GM18507 (cell line): Measurements from ENCODE around the gene EYA4.

Experiments
- DNase-seq: peaks from one replicate; pipeline ENCODE4 v3.0.0; 2011; ENCODE audit warnings: low read depth; ENCODE audit not compliant: insufficient read length; ENCODE audit errors: extremely low spot score
- FAIRE-seq: peaks from 2 replicates; lab custom pipeline; 2011; peaks lifted over from hg19 to GRCh38; lab: Jason Lieb, UNC

Gene EYA4

DNA sequence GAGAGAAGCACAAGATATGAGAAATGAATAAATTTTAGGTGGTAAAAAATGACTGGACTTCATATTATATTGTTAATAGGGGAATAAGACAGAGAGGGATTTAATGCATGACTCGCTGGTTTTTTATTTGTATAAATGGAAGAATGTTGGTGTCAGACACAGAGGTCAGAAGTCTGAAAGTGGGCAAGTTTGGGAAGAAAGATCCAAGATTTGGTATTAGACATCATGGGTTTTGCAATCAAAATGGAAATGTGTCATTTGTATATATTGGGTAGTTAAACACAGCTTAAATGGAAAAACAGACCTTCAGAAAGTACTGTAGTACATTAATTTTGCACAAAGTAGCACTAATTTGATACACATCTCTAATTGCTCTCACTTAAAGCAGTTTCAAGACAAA, 96.2 kb downstream of the EYA4 start:
- FAIRE-seq = no peak
- no peak for DNase-seq

GRCh38 chr6:133339543-133340384, 98.6 kb downstream of the EYA4 start:
- FAIRE-seq (no peak), DNase-seq (no peak)

DNA sequence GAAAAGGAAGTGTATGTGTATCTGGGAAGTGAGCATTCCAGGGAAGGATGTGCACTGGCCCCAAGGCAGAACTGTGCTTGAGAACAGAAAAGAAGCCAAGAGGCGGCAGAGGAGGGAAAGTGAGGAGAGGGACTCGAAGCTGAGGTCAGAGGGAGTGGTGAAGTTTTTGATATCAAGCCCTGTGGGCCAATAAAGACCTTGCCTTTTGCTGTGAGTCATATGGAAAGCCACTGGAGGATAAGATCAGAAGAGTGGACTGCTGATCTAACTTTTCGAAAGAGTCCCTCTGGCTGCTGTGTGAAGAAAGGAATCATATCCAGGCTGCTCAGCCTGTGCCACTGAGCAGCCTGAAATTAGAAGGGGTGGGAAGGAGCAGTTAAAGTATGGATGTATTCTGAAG, 99.4 kb downstream of the EYA4 start:
- no peak for FAIRE-seq
- DNase-seq = no peak

- no peak for DNase-seq
- no peak for FAIRE-seq
Observed at GRCh38 chr6:133341607-133342158, 100.5 kb downstream of the EYA4 start.

- FAIRE-seq (no peak), DNase-seq (no peak)
Observed at GRCh38 chr6:133343220-133343619, 102.1 kb downstream of the EYA4 start.

GRCh38 chr6:133348846-133349245, 107.7 kb downstream of the EYA4 start:
- DNase-seq (no peak), FAIRE-seq (no peak)

GRCh38 chr6:133350928-133351327, 109.8 kb downstream of the EYA4 start:
- DNase-seq (no peak), FAIRE-seq (no peak)

DNA sequence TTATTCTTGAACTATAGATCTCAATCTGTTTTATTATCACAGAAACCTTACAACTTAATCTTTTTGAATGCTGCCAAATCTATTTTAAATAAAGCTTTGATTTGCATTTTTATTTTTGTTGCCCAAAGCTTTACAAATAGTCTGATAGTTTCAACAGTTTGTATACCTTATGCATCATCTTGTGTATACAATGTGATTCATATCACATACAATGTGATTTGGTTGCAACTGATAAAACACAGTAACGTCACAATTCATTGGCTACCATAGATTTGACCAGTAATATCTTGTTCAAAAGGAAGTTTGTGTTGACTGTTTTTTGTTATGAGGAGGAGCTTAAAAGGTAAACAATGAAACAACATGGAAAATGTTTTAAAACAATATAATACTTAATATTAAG, 110.9 kb downstream of the EYA4 start:
- FAIRE-seq = no peak

DNA sequence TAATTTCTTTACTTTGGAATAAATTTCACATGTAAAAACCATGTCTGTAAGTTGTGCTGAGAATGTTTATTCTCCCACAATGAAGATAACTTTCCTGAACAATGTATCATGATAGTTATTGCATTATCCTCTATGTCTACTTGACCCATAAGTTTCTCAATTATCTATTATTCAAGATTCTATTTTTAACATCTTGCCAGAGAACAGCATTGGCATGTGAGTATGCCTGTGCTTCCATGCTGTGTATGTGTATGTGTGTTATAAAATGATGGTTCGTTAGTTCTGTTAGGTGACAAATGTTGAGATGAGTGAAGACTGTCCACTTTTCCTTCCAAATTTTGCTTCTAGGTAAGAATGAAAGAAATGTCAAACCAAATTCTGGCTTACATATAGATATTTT, 111.9 kb downstream of the EYA4 start:
- no peak for FAIRE-seq
- no peak for DNase-seq

More for the DNA sequence above, 110.9 kb downstream of the EYA4 start:
- no peak for DNase-seq

- FAIRE-seq (no peak), DNase-seq (no peak)
Observed at GRCh38 chr6:133355922-133356321, 114.8 kb downstream of the EYA4 start.

DNA sequence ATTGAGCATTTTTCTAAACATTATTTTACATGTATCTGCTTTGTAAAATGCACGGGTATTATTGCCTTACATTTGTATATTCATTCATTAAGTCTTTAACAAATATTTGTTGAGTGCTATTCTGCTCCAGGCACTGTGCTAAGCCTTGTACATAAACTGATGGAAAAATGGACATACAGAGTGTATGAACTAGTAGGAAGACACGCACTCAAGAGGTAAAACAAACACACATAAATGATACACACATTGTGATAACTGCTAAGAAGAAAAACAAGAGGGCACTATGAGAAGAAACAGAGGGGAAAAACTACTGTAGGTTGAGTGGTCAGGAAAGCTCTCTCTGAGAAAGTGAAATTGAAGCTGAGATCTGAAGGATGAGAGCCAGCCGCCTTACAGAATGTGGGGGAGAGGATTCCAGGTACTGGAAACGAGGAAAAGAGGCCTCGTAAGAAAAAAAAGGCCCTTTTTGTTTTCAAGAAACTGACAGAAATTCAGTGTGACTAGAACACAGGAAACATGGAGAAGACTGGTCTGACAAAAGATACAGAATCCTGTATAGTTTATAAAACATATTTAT, 117.5 kb downstream of the EYA4 start:
- FAIRE-seq = no peak

DNA sequence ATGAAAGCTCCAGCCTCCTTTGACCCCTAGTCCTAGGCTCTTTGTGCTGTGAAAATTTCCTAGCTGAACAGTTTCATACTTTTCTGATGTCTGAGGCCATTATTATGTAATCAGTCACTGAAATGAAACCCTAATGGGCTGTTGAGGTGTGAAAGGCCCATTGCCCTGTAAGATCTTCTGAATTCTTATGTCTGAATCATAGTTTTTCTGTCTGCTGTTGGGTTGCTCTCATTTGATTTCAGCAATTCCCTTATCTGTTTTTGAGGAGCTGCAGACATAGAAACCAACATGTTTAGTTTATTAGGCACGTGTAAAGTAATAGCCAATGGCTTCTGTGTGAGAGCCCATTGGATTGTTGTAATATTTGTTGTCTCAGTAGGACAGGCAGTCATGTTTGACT, 118.1 kb downstream of the EYA4 start:
- FAIRE-seq (no peak), DNase-seq (no peak)

More for the DNA sequence above, 117.5 kb downstream of the EYA4 start:
- no peak for DNase-seq

GRCh38 chr6:133359760-133360159, 118.6 kb downstream of the EYA4 start:
- DNase-seq (no peak), FAIRE-seq (no peak)

- no peak for FAIRE-seq
- no peak for DNase-seq
Observed at GRCh38 chr6:133360194-133360593, 119.0 kb downstream of the EYA4 start.

- DNase-seq (no peak), FAIRE-seq (no peak)
Observed at GRCh38 chr6:133362813-133363212, 121.7 kb downstream of the EYA4 start.

DNA sequence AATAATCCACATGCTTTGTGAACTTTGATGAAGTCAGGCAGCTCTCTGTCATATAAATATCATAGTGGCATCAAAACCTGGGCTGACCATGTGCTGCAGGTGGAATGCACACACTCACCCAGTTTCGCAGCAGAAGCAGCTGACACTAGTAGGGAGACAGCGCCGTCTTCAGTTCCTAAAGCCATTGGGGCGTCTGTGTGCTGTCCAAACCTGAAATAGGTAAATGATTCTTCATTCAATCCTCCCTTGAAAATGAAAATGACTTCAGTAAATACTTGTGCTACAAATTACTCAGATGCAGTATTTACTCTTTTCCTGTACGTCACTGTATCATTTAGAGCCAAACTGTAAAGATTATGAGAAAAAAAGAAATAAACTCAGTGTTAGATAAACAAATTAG, 127.5 kb downstream of the EYA4 start:
- DNase-seq (no peak), FAIRE-seq (no peak)

DNA sequence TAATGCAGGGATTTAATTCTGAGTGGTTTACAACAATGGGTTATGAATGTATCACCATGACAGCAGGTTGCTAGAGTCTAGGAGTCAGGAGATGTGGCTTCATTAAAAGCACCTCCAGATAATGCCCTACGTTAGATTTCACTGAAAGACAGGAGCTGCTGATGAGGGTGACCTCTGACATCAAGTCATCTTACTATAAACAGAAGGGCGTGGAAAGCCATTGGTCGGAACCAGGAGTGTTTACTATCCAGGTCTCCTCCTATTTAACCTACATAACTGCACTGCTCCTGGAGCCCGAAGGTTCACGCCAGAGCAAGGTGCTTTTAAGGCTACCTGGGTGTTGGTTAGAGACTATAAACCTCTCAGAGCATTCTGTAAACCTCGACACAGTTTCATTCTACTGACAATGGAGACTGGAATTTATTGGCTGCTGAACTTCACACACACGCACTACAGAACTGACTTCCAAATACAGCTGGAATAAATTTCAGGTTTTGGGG, 128.7 kb downstream of the EYA4 start:
- FAIRE-seq = no peak

DNA sequence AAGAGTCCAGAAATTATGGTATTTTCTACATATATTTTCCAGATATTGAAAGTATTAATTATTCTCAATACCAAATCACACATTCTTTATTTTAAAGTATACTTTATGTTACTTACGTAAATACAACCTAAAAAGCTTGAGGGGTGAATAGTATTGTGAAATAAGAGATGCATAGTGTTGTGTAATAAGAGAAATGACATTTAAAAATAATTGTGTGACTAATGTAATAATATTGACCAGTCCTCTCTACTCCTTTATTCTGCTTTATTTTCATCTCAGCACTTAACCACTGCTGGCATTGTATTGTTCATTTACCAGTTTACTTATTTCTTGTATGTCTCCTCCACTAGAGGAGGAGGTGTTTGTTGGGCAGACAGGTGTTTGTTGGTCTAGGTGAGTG, 135.6 kb downstream of the EYA4 start:
- FAIRE-seq (no peak), DNase-seq (no peak)

More for the DNA sequence above, 128.7 kb downstream of the EYA4 start:
- DNase-seq = no peak

DNA sequence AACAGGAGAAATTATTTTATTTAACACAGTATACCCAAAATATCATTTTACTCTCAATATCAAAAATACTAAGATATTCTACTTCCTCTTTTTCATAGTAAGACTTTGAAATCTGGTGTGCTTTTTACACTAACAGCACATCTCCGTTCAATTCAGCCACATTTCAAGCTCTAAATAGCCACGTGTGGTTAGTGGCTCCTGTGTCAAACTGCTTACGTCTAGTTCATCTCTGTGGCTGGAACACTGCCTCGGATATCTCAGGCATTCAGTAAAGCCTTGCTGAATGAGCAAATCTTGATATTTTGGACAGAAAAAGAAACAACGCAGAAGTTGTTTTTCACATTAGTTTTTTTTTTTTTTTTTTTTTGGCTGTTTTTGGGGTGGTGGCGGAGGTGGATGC, 136.1 kb downstream of the EYA4 start:
- no peak for FAIRE-seq
- DNase-seq = no peak

GRCh38 chr6:133380047-133380446, 138.9 kb downstream of the EYA4 start:
- DNase-seq = no peak

GRCh38 chr6:133380723-133381122, 139.6 kb downstream of the EYA4 start:
- DNase-seq (no peak), FAIRE-seq (no peak)

More at GRCh38 chr6:133380047-133380446, 138.9 kb downstream of the EYA4 start:
- FAIRE-seq = no peak
